A549 (cell line): Measurements from ENCODE around the gene GID4. TPM values are rescaled to one million over a fixed set of nuclear protein-coding genes. Genes with fewer than 3 reads are reported as not detected.
"Not testable (repeated sequence)": the region's sequence is repeated elsewhere in the genome, so short reads cannot be mapped to it uniquely, and the experiment has no call there.

ENCODE experiments used
- ATAC-seq, 2 experiments: fragments of 200-7000 bp in 1 of 2; fragments of >200 bp in 1 of 2; cut with Nextera tagmentation in 1 of 2; cut with Tn5 transposase in 1 of 2; 3 replicates each; pipeline versions ENCODE4 v1.8.0 to v1.9.1; 2018 to 2020; ENCODE audit warnings: mild to moderate bottlenecking in 1 of 2, moderate library complexity in 1 of 2
- CTCF ChIA-PET: fragments of 300-600 bp; sonication (Branson Sonifier 250); formaldehyde crosslinking; extraction: SDS; loops from one replicate; lab custom pipeline; 2021; ENCODE audit warnings: antibody characterized with exemption, inconsistent platforms; lab: Yijun Ruan, JAX
- POLR2A ChIA-PET: fragments of 350-600 bp; formaldehyde crosslinking; extraction: SDS; loops from one replicate; lab custom pipeline; 2021; ENCODE audit warnings: antibody characterized with exemption, inconsistent platforms; lab: Yijun Ruan, JAX
- DNase-seq, 2 experiments: peaks; one replicate each; pipeline versions ENCODE4 v3.0.0 to v3.0.0-alpha.2; 2011 to 2016; ENCODE audit warnings: low read depth in 1 of 2, low spot score in 1 of 2
- FAIRE-seq: peaks from 2 replicates; lab custom pipeline; 2011; peaks lifted over from hg19 to GRCh38; lab: Jason Lieb, UNC
- H3K27ac ChIP-seq, 2 experiments: fragments of >200 bp; sonication (Bioruptor Twin); formaldehyde crosslinking; 3 replicates each; pipeline ENCODE4 v1.5.1; 2016 to 2017
- H3K4me1 ChIP-seq: fragments of >200 bp; sonication (Bioruptor Twin); formaldehyde crosslinking; 3 replicates; pipeline ENCODE4 v1.6.1; 2016
- H3K4me2 ChIP-seq: fragments of >200 bp; sonication (Bioruptor Twin); formaldehyde crosslinking; 3 replicates; pipeline ENCODE4 v1.6.1; 2016
- H3K4me3 ChIP-seq: fragments of >200 bp; sonication (Bioruptor Twin); formaldehyde crosslinking; 3 replicates; pipeline ENCODE4 v1.5.1; 2016
- H3K9me3 ChIP-seq: fragments of >200 bp; sonication (Bioruptor Twin); formaldehyde crosslinking; 3 replicates; pipeline ENCODE4 v1.6.1; 2016
- CEBPB ChIP-seq, 2 experiments: fragments of >200 bp in 1 of 2; sonication (Bioruptor Twin) in 1 of 2; formaldehyde crosslinking in 1 of 2; IDR thresholded peaks; 2 replicates each; pipeline ENCODE4 v1.6.1; 2012 to 2016
- E2F6 ChIP-seq: IDR thresholded peaks from 2 replicates; pipeline ENCODE4 v1.6.1; 2012; ENCODE audit warnings: low read depth, borderline replicate concordance
- EHMT2 ChIP-seq: fragments of 200-600 bp; sonication (generic); IDR thresholded peaks from 2 replicates; pipeline ENCODE4 v1.6.1; 2016; ENCODE audit warnings: antibody characterized with exemption, low read depth, mild to moderate bottlenecking, moderate library complexity
- JUNB ChIP-seq: fragments of >200 bp; sonication (Bioruptor Twin); formaldehyde crosslinking; IDR thresholded peaks from 2 replicates; pipeline ENCODE4 v1.6.1; 2016
- MAZ ChIP-seq: fragments of 150-350 bp; IDR thresholded peaks from 2 replicates; pipeline ENCODE4 v1.6.1; 2014; ENCODE audit warnings: antibody characterized with exemption, low read depth, low read length, borderline replicate concordance
- NPAS2 ChIP-seq: fragments of 250-450 bp; sonication (Bioruptor Pico); IDR thresholded peaks from 2 replicates; pipeline ENCODE4 v1.8.0; 2022; ENCODE audit warnings: mild to moderate bottlenecking, moderate library complexity, borderline replicate concordance
- NR3C1 ChIP-seq: fragments of >200 bp; sonication (Bioruptor Twin); formaldehyde crosslinking; IDR thresholded peaks from 3 replicates; pipeline ENCODE4 v1.6.1; 2017
- RCOR1 ChIP-seq: fragments of 150-350 bp; IDR thresholded peaks from 2 replicates; pipeline ENCODE4 v1.6.1; 2014; ENCODE audit warnings: antibody characterized with exemption, low read length, low read depth
- RNF2 ChIP-seq: fragments of 200-600 bp; sonication (generic); IDR thresholded peaks from 2 replicates; pipeline ENCODE4 v1.6.1; 2016; ENCODE audit warnings: low read depth, mild to moderate bottlenecking, antibody characterized with exemption, moderate library complexity, borderline replicate concordance
- TP53 ChIP-seq: fragments of 250-450 bp; sonication (Bioruptor Pico); IDR thresholded peaks from 2 replicates; pipeline ENCODE4 v1.5.0; 2021; ENCODE audit warnings: mild to moderate bottlenecking, moderate library complexity
- ZC3H11A ChIP-seq: fragments of 450-650 bp; IDR thresholded peaks from 2 replicates; pipeline ENCODE4 v1.6.1; 2014; ENCODE audit warnings: antibody characterized with exemption, mild to moderate bottlenecking
- ZNF302 ChIP-seq: fragments of 250-450 bp; sonication (Bioruptor Pico); IDR thresholded peaks from 2 replicates; pipeline ENCODE4 v1.9.0; 2021; ENCODE audit warnings: inconsistent platforms, mild to moderate bottlenecking, moderate library complexity
- WGBS: methylation state at CpG from one replicate; pipeline ENCODE4 v1.1.6; 2017; ENCODE audit errors: missing lambda C conversion rate; 5-methylcytosine and 5-hydroxymethylcytosine counted together
- polyA plus RNA-seq, 4 experiments: library from polyadenylated mRNA; depleted of rRNA in 3 of 4; stranded (reverse); fragments of >200 nt; fragmentation: RNase III in 1 of 4; extraction: RNeasy Plus Mini Kit Qiagen cat#74134 plus additional on column Dnase treatment in 1 of 4; gene quantifications; 2 replicates in 3 of 4; 3 replicates in 1 of 4; pipeline ENCODE4 v1.2.3, GENCODE V29; 2011 to 2017
- TF ChIP-seq, protein P1 (sequence below): IDR thresholded peaks from 2 replicates; pipeline ENCODE4 v1.6.1; 2012
- TF ChIP-seq, protein P2 (sequence below): fragments of 250-450 bp; sonication (Bioruptor Pico); IDR thresholded peaks from 2 replicates; pipeline ENCODE4 v1.5.0; 2021; ENCODE audit warnings: mild to moderate bottlenecking, moderate library complexity, borderline replicate concordance
- TF ChIP-seq, protein P3 (sequence below): fragments of 150-350 bp; IDR thresholded peaks from 2 replicates; pipeline ENCODE4 v1.6.1; 2014; ENCODE audit warnings: low read depth, mild to moderate bottlenecking, low read length

GID4 gene
- polyA plus RNA-seq, 2 of the 4 experiments (the other 2 are of a cell fraction) = 11.2 to 11.5 TPM

DNA sequence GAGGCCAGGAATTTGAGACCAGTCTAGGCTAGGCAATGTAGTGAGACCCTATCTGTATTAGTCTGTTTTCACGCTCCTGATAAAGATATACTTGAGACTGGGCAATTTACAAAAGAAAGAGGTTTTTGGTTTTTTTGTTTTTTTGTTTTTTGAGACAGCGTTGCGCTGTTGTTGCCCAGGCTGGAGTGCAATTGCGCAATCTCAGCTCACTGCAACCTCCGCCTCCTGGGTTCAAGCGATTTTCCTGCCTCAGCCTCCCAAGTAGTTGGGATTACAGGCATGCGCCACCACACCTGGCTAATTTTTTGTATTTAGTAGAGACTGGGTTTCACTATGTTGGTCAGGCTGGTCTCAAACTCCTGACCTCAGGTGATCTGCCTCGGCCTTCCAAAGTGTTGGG is 43.3 kb upstream of the GID4 start:
- H3K4me1 ChIP-seq = peaks cover 24% of the 10 kb centered on the region
- H3K27ac ChIP-seq, H3K4me2 ChIP-seq, H3K4me3 ChIP-seq, ATAC-seq, DNase-seq, POLR2A ChIA-PET, FAIRE-seq, H3K9me3 ChIP-seq: not testable (repeated sequence)
- WGBS = 84% methylated on average over 8 of the region's 8 CpGs
- CTCF ChIA-PET = interaction anchor here (0.8 to 4.8 kb wide), 10 partner anchors 9 to 97 kb away, joined by 3 to 34 read pairs (median 6); no protein-coding TSS in a partner anchor
- TF ChIP-seq CEBPB (IDR thresholded peaks at IDR 0.05) = peak; percentile 58 to 82; a peak in 3 of 4 replicates

GRCh38 chr17:17998934-17999333 is 40.3 kb upstream of the GID4 start:
- Histone ChIP-seq H3K4me1 (peaks cover 4% of the 10 kb centered on the region; the same call in 1 of the 3 replicates), H3K9me3 (no peaks in the 10 kb centered on the region), H3K4me2 (no peak overlapping the region), H3K4me3 (no peak overlapping the region), H3K27ac (no peak overlapping the region)
- ATAC-seq = no peak
- TF ChIP-seq CEBPB (IDR thresholded peaks at IDR 0.05) (no peak), EHMT2 (no peak), TP53 (CRISPR knock-in tag) (no peak), JUNB (no peak), MAZ (no peak)
- TF ChIP-seq, protein P1, sequence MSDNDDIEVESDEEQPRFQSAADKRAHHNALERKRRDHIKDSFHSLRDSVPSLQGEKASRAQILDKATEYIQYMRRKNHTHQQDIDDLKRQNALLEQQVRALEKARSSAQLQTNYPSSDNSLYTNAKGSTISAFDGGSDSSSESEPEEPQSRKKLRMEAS = no peak
- TF ChIP-seq, protein P2, sequence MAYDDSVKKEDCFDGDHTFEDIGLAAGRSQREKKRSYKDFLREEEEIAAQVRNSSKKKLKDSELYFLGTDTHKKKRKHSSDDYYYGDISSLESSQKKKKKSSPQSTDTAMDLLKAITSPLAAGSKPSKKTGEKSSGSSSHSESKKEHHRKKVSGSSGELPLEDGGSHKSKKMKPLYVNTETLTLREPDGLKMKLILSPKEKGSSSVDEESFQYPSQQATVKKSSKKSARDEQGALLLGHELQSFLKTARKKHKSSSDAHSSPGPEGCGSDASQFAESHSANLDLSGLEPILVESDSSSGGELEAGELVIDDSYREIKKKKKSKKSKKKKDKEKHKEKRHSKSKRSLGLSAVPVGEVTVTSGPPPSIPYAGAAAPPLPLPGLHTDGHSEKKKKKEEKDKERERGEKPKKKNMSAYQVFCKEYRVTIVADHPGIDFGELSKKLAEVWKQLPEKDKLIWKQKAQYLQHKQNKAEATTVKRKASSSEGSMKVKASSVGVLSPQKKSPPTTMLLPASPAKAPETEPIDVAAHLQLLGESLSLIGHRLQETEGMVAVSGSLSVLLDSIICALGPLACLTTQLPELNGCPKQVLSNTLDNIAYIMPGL (CRISPR knock-in tag) = no peak
- ChIA-PET POLR2A (no interaction called here), CTCF (interaction anchor here (1.7 to 3.5 kb wide), 4 partner anchors 18 to 187 kb away, joined by 4 to 20 read pairs (median 7); no protein-coding TSS in a partner anchor)
- no peak for FAIRE-seq
- DNase-seq = no peak
- 85% methylated on average over 8 of the region's 8 CpGs for WGBS

DNA sequence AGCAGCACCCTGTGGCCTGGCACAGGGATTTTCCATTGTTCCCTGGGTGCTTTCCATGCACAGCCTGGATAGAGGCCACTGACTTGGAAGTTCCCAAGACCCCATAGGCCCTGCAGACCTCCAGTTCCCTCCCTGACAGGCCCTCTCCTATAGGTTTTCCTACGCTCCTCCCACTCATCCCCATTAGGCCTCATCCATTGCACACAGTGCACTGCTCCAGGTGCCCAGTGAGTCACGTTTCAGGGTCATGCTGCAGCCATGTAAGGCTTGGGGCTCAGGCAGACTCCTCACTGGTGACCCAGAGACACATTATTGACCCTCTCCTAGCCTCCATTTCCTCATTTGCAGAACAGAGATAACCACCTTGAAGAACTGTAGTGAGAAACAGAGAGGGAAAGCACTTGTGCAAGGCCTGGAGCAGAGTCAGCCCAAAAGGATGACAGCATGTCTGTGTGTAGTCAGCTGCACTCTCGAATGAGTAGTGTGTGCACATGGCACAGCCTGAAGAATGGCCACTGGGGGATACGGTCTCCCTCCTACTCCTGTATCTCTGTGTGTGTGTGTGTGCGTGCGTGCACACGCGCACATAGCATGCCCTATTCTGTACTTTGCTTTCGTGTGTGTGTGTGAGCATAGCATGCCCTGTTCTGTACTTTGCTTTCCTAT is 39.7 kb upstream of the GID4 start:
- POLR2A ChIA-PET = no interaction called here
- ATAC-seq (peak; percentile 45 to 52; a peak in 4 of 6 replicates), FAIRE-seq (no peak)
- CTCF ChIA-PET = interaction anchor here (1.0 to 3.5 kb wide), 2 partner anchors 34 to 35 kb away, joined by 4 to 20 read pairs; no protein-coding TSS in a partner anchor
- 81% methylated on average over 9 of the region's 9 CpGs for WGBS
- TF ChIP-seq ZC3H11A = no peak
- TF ChIP-seq JUNB = no peak
- no peak for TF ChIP-seq RCOR1
- no peak for TF ChIP-seq NR3C1
- no peak for TF ChIP-seq NPAS2
- no peak for TF ChIP-seq MAZ
- no peak for TF ChIP-seq EHMT2
- no peak for TF ChIP-seq RNF2
- no peak for TF ChIP-seq ZNF302 (CRISPR knock-in tag)
- no peak for TF ChIP-seq E2F6
- TF ChIP-seq, protein P3, sequence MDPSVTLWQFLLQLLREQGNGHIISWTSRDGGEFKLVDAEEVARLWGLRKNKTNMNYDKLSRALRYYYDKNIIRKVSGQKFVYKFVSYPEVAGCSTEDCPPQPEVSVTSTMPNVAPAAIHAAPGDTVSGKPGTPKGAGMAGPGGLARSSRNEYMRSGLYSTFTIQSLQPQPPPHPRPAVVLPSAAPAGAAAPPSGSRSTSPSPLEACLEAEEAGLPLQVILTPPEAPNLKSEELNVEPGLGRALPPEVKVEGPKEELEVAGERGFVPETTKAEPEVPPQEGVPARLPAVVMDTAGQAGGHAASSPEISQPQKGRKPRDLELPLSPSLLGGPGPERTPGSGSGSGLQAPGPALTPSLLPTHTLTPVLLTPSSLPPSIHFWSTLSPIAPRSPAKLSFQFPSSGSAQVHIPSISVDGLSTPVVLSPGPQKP = no peak
- TF ChIP-seq, all 56 proteins: peak for 0
- no peak overlapping the region for H3K4me3 ChIP-seq
- H3K4me1 ChIP-seq = peaks cover 2% of the 10 kb centered on the region; the same call in 1 of the 3 replicates
- no peak overlapping the region for H3K27ac ChIP-seq
- DNase-seq = no peak
- no peaks in the 10 kb centered on the region for H3K9me3 ChIP-seq
- no peak overlapping the region for H3K4me2 ChIP-seq
